OCI-M1 (cell line): ENCODE data around the gene CLEC17A.
"Not testable (repeated sequence)": the region's sequence is repeated elsewhere in the genome, so short reads cannot be mapped to it uniquely, and the experiment has no call there.

Experiments
- DNase-seq: peaks from one replicate; lab custom pipeline; 2025; lab: John Stamatoyannopoulos, UW

The CLEC17A gene

DNA sequence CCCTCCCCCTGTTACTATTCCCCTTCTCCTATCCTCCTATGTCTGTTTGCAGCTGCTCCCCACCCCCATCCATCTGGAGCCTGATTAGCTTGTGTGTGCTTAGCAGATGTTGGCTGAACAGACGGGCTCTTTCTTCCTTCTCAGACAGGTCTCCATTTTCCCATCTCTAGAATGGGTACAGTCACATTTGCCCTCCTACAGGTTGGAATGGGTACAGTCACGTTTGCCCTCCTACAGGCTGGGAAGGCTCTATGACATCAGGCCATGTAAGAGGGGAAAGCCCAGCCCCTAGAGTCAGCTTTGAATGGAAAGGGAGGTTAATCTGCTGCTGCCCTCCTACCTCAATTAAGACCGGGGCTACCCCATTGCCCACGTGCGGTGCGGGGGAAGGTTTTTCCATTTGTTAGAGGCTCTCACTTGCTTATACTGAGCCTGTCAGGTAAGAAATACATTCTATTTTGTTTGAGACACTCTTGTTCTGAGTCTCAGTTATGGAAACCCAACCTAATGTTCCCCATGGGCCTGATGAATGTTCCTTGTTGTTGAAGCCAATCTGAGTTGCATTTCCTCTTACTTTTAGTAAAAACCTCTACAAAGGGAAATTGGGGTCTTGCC is 2.2 kb upstream of the CLEC17A start:
- peak; percentile 31 for DNase-seq

GRCh38 chr19:14584372-14584771 is 1.5 kb downstream of the CLEC17A start:
- DNase-seq: not testable (repeated sequence)

GRCh38 chr19:14585187-14585586 is 2.3 kb downstream of the CLEC17A start:
- DNase-seq: peak; percentile 57

GRCh38 chr19:14589433-14589832 is 6.5 kb downstream of the CLEC17A start:
- DNase-seq: not testable (repeated sequence)

DNA sequence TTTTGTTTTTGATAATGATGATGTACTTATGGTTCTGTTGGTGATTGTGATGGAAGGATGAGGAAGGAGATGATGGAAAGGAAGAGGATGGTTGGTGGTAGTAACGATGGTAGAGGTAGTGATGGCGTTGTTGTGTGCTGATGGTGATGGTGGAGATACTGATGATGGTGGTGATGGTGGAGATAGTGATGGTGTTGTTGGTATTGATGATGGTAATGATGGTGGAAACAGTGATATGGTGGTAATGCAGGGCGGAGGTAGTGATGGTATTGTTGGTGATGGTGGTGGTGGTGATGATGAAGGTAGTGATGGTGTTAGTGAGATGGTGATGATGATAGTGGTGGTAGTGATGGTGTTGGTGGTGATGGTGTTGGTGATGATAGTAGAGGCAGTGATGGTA is 12.7 kb downstream of the CLEC17A start:
- DNase-seq: no peak

GRCh38 chr19:14599548-14600147 is 16.8 kb downstream of the CLEC17A start:
- DNase-seq: no peak

GRCh38 chr19:14603990-14604387 is 21.1 kb downstream of the CLEC17A start:
- no peak for DNase-seq

DNA sequence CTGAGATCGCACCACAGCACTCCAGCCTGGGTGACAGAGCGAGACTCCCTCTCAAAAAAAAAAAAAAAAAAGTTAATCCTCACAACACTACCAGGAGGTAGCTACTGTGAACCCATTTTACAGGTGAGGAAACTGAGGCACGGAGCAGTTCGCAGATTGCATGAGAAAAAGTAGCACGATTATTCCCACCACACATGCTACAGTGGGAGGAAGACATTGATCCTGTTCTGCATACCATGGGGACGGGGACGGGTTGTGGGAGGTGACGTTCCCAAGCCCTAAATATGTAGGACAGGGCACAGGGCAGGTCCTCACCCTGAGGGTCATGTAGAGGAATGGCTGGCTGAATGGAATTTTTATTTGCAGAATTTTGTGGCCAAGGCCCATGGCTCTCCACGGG is 23.7 kb downstream of the CLEC17A start:
- no peak for DNase-seq

GRCh38 chr19:14611051-14611450 is 28.2 kb downstream of the CLEC17A start:
- no peak for DNase-seq

- not testable (repeated sequence) for DNase-seq
Measured at GRCh38 chr19:14612242-14612641, 29.4 kb downstream of the CLEC17A start.

- DNase-seq: no peak
Measured at GRCh38 chr19:14612657-14613056, 29.8 kb downstream of the CLEC17A start.

GRCh38 chr19:14613399-14614098 is 30.7 kb downstream of the CLEC17A start:
- DNase-seq: not testable (repeated sequence)

- DNase-seq: peak; percentile 98
Measured at GRCh38 chr19:14614099-14614412, 31.2 kb downstream of the CLEC17A start.

- DNase-seq: no peak
Measured at GRCh38 chr19:14615623-14616022, 32.7 kb downstream of the CLEC17A start.

DNA sequence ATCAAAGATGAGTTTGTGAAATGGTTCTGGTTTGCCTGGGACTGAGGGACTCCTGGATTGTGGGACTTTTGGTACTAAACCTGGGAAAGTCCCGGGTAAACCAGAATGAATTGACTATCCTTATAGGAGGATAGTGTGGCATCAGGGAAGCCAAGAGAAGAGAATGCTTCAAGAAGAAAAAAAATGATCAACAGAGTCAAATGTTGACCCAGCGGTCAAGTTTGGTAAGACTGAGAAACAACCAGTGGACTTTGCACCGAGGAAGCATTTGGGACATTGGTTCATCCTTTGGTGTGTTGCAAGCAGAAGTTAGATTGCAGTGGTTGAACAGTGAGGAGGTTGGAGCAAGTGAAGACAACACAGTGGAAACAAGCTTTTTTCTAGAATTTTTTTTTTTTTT is 33.5 kb downstream of the CLEC17A start:
- no peak for DNase-seq

DNA sequence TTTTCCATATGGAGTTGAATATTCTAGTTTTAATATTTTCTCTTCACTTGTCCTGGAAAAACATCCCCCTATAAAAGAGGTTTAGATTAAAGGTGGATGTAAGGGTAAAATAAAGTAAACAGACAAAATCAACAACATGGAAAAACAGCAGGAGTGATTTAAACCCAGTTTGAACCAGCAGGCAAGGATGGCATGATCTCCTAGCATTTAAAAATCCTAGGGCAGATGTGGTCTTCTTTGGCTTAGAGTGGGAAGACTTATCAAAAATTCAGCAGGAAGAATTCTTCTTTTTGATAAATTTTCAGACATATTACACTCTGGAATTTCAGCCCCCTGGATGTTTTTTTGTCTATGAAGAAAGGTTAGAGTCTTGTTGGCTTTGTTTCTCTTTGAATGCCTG is 36.5 kb downstream of the CLEC17A start:
- no peak for DNase-seq

DNA sequence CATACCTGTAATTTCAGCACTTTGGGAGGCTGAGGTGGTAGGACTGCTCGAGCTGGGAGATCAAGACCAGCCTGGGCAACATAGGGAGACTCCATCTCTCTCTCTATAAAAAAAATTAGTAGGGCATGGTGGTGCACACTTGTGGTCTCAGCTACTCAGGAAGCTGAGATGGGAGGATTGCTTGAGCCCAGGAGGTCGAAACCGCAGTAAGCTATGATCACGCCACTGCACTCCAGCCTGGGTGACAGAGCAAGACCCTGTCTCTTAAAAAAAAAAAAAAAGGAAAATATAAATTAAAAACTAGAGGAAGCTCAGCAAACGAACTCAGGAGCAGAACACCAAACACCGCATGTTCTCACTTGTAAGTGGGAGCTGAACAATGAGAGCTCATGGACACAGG is 41.6 kb downstream of the CLEC17A start:
- not testable (repeated sequence) for DNase-seq

- no peak for DNase-seq
Measured at GRCh38 chr19:14629557-14629956, 46.7 kb downstream of the CLEC17A start.

GRCh38 chr19:14632286-14632685 is 49.4 kb downstream of the CLEC17A start:
- DNase-seq: peak; percentile 82

DNA sequence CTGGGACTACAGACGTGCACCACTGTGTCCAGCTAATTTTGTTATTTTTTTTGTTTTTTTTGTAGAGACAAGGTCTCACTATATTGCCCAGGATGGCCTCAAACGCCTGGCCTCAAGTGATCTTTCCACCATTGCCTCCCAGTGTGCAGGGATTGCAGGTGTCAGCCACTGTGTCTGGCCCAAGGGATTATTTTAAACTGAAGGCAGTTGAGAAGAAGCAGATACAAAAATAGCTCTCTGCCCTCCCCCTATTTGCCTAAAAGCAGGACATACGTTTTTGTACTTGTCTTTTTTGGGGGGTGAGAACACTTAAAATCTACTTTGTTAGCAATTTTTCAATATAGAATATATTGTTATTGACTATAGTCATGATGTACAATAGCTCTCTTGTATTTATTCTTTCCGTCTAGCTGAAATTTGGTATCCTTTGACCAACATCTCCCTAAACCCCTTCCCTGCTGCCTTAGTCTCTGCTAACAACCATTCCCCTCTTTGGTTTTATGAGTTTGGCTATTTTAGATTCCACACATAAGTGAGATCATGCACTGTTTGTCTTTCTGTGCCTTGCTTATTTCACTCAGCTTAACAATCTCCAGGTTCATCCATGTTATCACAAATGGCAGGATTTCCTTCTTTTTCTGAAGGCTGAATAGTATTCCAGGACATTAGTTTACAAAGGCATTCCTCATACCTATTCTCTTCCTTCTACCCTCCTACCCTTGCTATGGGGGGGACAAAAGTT is 56.8 kb downstream of the CLEC17A start:
- DNase-seq: no peak

- no peak for DNase-seq
Measured at GRCh38 chr19:14648506-14648905, 65.6 kb downstream of the CLEC17A start.

DNA sequence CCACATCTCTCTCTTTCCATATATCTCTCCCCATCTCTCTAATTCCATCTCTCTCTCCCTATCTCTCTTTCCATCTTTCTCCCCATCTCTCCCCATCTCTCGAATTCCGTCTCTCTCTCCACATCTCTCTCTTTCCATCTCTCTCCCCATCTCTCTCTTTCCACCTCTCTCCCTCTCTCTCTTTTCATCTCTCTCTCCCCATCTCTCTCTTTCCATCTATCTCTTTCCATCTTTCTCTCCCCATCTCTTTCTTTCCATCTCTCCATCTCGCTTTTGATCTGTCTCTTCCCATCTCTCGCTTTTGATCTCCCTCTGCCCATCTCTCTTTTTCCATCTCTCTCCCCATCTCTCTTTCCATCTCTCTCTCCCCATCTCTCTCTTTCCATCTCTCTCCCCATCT is 66.1 kb downstream of the CLEC17A start:
- no peak for DNase-seq

DNA sequence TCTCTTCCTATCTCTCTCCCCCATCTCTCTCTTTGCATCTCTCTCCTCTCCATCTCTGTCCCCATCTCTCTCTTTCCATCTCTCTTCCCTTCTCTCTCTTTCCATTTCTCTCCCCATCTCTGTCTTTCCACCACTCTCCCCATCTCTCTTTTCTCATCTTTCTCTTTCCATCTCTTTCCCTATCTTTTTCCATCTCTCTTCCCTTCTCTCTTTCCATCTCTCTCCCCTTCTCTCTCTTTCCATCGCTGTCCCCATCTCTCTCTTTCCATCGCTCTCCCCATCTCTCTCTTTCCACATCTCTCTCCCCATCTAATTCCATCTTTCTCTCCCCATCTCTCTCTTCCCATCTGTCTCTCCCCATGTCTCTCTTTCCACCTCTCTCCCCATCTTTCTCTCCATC is 67.3 kb downstream of the CLEC17A start:
- no peak for DNase-seq
